Measurements from ENCODE around the gene KDM4C.

The KDM4C gene

GRCh38 chr9:6870650-6871477, 113.1 kb downstream of the KDM4C start:
- DNase-seq, result no peak

GRCh38 chr9:6873857-6874256, 116.1 kb downstream of the KDM4C start:
- no peak for DNase-seq

GRCh38 chr9:6876195-6876894, 118.6 kb downstream of the KDM4C start:
- no peak for DNase-seq

GRCh38 chr9:6877671-6878161, 119.9 kb downstream of the KDM4C start:
- no peak for DNase-seq

GRCh38 chr9:6880626-6881025, 122.9 kb downstream of the KDM4C start:
- no peak for DNase-seq

DNA sequence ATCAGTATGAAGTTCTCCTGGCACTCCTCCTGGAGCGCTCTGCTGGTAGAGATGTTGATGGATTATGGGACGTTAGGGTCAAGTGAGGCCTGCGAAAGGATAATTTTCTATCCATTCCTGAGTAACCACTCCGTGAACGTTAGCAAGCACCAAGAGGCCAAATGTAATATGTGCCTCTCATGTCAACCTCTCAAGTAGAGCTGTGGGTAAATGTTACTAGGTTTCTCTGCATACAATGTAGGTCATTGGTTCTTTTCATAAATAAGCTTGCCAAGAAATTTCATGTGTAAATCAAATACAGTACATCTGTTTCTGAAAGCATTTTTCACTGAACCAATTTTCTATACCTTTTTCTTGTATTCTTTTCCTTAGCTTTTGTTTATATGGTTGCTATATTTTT, 126.3 kb downstream of the KDM4C start:
- no peak for DNase-seq

GRCh38 chr9:6884990-6885389, 127.2 kb downstream of the KDM4C start:
- no peak for DNase-seq

GRCh38 chr9:6887051-6887450, 129.3 kb downstream of the KDM4C start:
- no peak for DNase-seq

DNA sequence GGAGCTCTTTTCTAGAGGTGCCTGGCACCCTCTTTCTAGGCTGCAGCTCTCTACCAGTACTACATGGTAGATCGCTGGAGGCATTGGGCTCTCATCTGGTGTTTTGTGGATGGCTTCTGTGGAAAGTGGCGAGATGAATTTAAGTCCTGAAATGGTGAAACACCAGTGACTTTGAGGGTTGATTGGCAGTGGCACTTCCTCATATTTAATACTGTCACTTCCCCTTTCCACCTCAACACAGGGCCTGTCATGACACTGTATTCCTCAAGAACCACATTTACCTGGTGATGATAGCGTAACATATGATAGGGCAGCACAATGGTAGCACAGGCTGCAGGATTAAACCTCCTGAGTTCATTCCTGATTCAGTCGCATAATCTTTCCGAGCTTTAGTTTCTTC, 132.1 kb downstream of the KDM4C start:
- DNase-seq, result no peak

DNA sequence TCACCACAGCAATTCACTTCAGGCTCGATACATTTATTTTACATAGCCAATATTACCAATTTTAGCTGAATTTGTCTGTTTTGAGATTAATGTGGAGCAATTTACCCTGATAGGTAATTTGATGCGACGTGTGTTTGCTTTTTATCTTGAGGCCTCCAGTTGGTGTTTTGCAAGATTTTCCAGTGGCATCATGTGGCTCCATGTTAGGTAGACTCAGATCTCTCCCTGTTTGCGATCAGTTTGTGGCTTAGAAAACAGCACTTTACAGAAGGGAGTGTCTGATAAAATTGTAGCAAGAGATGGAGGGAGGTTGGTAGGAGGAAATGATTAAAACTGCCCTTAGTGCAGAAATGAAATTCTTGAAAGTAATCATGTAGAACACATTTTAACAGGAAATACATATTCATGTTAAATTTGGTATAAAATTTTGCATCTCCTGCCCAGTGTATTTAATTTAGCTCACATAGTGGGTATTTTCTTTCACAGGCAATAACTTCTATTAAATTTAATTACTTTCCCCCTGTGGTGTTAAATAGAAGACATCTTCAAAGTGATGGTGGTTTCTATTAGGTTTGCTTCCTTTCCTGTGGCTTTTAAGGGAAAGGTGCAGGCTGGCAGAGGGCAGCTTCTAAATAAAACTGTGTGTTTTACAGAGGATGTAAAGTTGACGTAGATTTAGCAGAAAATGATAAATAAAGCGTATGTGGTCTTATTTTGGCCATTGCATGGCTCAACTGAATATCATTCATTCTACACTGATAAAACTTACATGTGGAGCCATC, 135.8 kb downstream of the KDM4C start:
- no peak for DNase-seq

- no peak for DNase-seq
These were observed 136.4 kb downstream of the KDM4C start for GRCh38 chr9:6894135-6894534.

DNA sequence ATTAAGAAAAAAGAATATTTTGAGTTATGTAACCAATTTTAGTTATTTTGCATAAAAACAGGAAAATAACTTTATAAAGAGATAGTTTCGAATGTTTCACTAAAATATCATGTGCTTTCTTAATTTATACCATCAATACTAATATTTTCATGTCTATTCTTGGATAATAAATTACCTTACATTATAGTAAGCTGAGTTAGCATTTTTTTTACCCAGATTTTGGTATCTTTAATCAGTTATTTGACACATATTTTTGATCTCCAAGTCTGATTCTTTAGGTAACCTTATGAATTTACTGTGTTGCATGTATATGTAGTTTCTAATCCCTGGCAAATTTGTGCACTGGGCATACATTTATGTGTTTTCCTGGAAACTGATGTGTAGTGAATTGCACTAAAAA, 138.0 kb downstream of the KDM4C start:
- no peak for DNase-seq

DNA sequence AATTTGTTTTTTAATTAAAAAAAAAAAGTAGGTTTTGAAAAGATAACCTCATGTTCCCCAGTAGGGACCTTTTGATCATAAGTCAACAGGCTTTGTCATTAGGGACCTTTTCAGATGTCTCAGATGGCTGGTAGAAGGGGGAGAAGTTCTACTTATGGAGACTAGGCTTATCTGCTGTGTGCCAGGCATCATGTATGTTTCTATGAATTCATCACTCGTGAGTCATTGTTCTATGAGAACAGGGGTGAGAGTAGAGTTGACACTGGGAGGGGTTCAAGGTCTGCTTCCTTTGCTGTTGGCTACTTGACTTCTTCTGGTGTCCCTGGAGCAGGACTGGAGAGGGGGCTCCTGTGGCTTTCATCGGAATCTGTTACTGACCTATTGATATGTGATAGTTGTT, 138.8 kb downstream of the KDM4C start:
- no peak for DNase-seq

DNA sequence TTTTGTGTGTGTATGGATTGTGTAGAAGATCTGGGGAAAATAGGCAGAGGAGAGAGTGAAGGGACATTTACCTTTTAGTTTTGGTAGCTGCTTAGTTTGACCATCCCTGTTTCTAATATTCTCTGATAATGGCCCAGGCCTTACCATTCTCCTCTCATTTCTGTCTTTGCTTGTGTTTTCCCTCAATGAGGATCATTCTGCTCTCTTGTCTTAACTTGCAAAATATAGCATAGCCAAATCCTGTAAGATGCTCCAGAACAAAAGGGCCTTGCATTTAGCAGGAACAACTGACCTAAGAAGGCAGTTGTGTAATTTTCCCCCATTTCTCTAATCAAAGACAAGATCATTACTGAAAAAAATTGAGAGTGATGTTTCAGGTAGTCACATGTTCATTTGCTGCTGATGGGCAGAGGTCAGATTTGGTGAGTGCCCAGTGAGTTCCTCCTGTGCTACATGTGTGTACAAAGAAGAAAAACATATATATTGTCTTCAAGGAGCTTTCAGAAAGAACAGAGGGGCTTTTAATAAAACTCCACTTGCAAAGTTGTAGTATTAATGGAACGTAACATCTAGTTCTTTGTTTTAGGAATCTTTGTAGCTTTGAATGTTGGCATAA, 139.5 kb downstream of the KDM4C start:
- DNase-seq, result no peak

- DNase-seq, result no peak
These were observed 140.1 kb downstream of the KDM4C start for GRCh38 chr9:6897898-6898302.

GRCh38 chr9:6899274-6899673, 141.5 kb downstream of the KDM4C start:
- no peak for DNase-seq

DNA sequence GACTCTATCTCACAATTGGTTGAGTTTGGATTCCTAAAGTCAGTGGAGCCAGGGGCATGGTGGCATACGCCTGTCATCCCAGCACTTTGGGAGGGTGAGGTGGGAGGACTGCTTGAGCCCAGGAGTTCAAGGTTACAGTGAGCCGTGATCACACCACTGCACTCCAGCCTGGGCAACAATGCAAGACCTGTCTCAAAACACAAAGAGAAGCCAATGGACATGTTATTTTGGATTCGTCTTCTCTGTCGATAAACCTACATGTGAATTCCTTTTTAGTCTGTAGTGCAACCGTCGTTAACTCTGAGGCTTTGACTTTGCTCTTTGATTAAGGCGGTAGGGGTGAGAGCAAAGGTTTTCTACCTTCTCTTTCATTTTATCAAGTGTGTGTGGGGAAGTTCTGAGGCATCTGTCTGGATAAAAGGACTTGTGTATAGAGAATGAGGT, 142.7 kb downstream of the KDM4C start:
- no peak for DNase-seq

DNA sequence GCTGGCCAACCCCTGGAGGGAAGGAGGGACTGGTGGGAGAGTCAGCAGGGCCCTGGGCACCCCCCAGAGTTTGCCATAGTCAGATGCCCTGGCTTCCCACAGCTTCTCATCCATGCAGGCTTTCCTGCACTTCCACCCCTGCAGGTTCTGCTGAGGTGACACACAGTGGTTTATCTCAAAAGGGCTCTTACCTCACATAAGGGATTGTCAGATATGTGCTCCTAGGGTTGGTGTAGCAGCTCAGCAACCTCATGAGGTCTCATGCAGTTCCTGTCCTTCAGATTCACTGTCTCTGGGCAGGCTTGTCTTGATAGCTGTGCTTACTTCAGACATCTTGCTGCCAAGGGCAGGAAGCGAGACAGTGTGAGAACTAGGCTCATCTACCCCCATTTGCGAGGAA, 143.4 kb downstream of the KDM4C start:
- DNase-seq, result no peak

DNA sequence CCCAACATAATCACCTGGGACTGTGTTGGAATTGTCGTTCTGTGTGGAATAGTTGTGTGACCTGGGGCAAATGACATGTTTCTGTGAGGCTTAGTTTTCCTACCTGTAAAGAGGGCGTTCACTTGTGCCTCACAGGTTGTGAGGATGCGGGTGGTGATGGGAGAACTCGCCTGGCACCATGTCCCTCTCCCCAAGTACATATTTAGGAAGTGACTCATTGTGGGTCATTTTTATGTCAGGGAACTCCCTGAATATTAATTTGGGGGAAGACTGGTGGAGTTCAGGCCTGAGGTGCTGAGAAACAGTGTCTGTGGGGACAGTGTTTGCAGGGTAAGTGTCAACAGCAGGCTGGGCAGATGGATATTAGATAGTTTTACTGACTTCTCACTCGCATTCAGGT, 144.7 kb downstream of the KDM4C start:
- no peak for DNase-seq

DNA sequence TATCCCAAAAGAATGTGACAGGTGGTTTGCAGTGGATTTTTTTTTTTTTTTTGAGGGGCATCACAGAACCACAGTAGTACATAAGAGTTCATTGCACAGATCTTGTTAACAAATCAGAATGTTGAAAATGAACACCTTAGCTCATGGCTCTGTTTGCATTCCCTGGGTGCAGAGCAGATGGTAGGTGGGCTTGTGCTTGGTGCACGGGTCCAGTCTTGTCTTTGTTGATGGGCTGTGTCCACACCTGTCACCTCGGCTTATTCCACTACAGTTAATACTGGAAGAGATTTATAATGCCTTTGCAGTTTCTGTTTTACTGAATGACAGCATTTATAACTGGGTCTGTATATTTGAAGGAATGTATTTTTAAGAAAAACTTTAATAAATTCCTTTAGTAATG, 146.6 kb downstream of the KDM4C start:
- DNase-seq, result peak; percentile 55 to 93

DNA sequence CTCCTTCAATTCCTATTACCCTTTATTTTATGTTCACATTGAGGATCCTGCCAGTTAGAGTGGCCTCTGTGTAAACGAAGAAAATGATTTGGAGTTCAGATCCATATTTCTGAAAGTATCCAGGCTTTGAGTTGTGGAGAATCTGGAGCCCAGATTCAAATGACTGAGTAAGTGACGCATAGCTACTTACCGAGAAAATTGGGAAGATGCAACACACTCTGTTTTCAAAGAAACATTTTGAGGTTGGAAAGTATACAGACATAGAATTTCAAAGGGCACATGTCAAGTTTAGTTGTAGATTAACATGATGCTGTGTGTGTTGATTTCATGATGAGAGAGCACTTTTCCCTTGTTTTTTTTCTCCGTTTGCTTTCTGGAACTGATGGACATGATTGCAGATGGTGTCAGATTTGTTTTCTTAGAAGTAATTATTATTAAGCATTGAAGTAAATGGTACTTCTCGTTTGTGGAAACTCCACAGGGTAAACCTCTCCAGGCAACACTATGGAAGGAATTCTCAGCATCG, 148.1 kb downstream of the KDM4C start:
- DNase-seq, result no peak

- peak; percentile 5 to 51 for DNase-seq
These were observed 150.1 kb downstream of the KDM4C start for GRCh38 chr9:6907772-6908381.
